Stimulated activated naive CD4-positive, alpha-beta T cell (primary cell): ENCODE measurements around the gene POLR2E.
A peak's percentile ranks its signal among the peaks of the same experiment; 100 is the strongest.

Experiments
- DNase-seq, 6 experiments: peaks; one replicate each; lab custom pipeline; 2025; lab: John Stamatoyannopoulos, UW

The POLR2E gene

DNA sequence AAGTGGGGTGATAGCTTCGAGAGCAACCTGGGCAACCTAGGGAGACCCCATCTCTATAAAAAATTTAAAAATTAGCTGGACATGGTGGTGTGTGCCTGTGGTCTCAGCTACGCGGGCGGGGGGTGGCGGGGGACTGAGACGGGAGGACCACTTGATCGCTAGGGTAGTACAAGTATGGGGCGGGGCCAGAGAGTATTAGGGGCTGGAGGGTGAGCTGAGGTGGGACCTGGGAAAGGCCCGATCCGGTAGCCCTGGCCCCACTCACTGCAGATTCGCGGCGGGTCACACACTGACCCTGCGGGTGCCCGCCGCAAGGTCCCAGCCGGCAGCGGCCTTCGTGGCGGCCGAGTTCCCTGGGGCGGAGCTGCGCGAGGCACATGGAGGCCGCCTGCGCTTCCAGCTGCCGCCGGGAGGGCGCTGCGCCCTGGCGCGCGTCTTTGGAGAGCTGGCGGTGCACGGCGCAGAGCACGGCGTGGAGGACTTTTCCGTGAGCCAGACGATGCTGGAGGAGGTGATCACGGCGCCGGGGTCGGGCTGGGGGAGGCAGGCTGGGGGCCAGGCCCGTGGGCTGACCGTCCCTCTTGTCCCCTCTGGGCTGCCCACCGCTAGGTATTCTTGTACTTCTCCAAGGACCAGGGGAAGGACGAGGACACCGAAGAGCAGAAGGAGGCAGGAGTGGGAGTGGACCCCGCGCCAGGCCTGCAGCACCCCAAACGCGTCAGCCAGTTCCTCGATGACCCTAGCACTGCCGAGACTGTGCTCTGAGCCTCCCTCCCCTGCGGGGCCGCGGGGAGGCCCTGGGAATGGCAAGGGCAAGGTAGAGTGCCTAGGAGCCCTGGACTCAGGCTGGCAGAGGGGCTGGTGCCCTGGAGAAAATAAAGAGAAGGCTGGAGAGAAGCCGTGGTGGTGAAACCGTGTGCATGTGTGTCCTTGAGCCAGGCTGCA, 30.2 kb downstream of the POLR2E start:
- peak; percentile 41 to 74 (median 59) for DNase-seq

DNA sequence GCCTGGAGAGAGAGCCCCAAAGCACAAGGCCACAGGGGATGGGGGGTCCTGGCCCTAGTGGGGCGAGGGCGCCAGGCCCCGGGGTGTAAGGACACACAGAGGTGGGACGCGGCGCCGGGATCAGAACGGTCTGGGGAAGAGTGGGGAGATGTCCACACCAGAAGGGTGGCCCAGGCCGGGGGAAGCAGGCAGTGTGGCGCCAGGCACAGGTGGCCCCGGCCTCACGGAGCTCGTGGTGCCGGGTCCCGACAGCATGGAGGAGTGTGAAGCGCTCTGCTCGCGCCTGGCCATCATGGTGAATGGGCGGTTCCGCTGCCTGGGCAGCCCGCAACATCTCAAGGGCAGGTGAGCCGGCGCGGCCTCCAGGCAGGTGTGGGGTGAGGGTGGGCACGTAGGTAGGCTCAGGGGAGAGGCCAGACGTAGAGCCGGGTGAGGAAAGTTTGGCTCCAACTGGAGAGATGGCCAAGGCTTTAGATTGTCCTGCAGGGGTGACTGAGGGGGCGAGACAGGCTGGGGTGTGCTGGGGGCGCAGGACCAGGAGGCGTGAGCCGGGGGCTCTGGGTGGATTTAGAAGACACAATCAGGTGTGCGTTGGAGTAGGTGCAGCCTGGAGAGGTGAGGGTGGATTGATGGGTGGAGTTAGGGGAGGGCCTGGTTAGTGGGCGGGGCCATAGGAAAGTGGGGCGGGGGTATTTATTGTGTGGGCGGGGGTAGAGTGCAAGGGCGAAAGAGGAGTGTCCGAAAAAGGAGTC, 31.1 kb downstream of the POLR2E start:
- DNase-seq = no peak

DNA sequence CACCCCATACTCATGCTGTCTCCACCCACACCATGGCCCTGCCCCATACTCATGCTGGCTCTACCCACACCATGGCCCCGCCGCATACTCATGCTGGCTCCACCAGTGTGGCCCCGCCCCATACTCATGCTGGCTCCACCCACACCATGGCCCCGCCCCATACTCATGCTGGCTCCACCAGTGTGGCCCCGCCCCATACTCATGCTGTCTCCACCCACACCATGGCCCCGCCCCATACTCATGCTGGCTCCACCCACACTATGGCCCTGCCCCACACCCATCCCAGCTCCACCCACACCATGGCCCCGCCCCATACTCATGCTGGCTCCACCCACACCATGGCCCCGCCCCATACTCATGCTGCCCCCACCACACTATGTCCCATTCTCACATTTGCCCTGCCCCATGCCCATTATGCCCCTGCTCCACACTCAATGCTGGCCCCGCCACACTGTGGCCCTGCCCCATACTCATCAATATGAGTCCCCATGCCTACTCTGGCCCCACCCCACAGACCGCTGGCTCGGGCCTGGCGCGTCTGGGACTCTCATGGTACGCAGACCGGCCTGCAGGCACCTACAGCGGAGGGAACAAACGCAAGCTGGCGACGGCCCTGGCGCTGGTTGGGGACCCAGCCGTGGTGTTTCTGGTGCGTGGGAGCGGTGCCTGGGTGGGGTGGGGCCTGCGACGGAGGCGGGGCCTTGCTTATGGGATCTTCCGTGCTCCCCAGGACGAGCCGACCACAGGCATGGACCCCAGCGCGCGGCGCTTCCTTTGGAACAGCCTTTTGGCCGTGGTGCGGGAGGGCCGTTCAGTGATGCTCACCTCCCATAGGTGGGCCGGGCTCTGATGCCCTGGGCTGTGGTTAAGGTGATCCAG, 31.9 kb downstream of the POLR2E start:
- peak; percentile 64 to 88 (median 76) for DNase-seq

DNA sequence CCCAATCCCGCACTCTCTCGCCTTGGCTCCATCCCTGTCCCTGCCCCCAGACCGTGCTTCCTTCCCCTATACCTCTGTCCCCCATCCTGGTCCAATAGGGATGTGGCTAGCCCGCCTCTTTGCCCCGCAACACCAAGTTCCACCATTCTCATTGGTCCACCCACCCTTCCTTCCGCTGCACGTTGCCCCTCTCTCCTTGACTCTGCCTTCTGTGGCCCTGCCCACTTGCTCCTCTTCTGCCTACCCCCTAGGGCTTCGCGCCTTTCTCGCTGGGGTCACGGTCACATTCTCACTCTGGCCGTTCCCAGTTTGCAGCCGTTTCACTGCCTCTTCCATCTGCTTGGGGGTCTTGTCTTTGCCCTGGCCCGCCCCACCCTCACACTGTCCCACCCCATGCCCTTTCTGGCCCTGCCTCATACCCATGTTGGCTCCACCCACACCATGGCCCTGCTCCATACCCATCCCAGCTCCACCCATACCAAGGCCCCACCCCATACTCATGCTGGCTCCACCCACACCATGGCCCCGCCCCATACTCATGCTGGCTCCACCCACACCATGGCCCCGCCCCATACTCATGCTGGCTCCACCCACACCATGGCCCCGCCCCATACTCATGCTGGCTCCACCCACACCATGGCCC, 32.7 kb downstream of the POLR2E start:
- no peak for DNase-seq

DNA sequence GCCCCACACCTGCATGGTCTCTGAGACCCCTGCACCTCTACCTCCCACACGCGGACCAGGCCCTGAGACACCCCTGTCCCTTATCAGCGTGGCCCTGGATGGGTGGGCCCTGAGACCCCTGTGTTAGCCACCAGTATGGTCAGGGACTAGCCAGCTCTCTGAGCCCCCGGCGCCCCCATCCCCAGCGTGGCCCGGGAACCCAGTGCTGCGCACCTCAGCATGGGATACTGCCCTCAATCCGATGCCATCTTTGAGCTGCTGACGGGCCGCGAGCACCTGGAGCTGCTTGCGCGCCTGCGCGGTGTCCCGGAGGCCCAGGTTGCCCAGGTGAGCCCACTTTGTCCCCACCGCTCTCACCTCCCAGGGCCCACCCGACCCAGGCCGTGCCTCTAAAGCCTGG, 33.2 kb downstream of the POLR2E start:
- DNase-seq = no peak

DNA sequence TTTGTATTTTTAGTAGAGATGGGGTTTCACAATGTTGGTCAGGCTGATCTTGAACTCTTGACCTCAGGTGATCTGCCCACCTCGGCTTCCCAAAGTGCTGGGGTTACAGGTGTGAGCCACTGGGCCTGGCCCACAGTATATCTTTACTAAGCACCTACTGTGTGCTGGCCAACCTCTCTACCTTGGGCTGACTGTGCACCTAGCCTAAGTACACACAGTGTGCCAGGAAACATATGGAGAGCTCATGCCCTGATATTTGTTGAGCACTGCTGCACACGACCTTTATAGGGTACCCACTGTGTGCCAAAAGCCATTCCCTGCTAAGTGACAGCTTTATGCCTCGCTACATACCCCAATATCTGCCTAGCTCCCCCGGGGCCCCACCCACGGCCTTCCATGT, 34.5 kb downstream of the POLR2E start:
- no peak for DNase-seq

DNA sequence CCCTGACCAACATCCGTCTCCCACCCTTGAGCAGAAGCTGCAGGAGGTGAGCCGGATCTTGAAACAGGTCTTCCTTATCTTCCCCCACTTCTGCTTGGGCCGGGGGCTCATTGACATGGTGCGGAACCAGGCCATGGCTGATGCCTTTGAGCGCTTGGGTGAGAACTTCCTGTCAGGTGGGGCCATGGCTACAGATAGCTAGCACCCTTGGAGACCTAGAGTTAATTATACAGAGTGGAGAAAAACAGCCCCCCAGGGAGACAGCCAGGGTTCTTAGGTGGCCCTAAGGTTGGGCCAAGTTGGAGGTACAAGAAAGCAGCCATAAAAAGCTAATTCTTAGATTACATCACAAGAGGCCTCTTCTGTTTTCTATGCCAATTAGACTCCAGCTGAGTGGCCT, 37.1 kb downstream of the POLR2E start:
- DNase-seq = no peak

DNA sequence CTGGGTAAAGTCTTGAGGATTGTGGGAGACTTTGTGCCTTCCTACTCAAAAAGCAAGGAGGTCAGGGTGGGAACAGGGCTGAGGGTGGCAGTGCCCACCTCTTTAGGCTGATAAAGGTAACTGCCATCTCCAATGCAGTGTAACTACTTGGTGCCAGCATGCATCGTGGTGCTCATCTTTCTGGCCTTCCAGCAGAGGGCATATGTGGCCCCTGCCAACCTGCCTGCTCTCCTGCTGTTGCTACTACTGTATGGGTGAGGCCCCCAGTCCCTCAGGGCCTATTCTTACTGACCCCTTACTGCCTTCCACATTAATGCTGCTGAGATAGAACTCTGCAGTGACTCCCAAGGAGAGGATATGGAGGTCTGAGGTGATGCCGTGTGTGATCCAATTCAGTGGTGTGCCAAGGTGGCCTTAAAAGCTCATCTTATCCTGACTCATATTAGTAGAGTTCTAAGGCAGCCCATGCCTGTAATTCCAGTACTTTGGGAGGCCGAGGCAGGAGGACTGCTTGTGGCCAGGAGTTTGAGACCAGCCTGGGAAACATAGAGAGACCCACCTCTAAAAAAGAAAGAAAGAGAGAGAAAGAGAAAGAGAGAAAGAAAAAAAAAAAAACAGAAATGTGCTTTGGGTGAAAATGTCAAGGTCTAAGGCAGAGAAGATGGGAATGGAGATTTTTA, 37.9 kb downstream of the POLR2E start:
- DNase-seq = peak in 5 of 6 experiments; percentile 20 to 62 (median 30)

DNA sequence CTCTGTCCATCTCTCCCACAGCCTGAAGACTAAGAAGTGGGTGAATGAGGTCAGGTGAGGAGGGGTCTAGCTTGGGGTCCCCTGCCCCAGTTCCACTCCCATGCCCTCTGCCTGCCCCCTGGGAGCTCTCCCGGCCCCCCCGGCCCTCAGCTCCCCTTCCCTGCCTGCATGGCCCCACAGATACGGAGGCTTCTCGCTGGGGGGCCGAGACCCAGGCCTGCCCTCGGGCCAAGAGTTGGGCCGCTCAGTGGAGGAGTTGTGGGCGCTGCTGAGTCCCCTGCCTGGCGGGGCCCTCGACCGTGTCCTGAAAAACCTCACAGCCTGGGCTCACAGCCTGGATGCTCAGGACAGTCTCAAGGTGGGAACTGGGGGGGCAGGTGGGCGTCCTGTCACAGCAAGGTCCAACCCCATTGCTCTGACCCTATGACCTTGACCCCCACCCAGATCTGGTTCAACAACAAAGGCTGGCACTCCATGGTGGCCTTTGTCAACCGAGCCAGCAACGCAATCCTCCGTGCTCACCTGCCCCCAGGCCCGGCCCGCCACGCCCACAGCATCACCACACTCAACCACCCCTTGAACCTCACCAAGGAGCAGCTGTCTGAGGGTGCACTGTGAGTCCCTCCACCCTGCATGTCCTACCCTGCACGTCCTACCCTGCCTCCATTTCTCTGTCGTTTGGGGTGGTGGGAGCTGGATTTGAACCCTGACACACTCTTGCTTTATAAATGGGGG, 39.1 kb downstream of the POLR2E start:
- DNase-seq = no peak

DNA sequence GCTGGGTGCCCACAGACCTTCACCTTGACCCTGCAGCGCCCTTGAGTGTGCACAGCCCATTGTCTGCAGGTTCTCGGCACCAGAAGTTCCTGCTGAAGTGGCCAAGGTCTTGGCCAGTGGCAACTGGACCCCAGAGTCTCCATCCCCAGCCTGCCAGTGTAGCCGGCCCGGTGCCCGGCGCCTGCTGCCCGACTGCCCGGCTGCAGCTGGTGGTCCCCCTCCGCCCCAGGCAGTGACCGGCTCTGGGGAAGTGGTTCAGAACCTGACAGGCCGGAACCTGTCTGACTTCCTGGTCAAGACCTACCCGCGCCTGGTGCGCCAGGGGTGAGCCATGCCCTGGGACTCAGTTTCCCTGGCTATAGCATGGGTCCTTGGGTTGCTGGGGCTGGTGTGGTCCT, 40.1 kb downstream of the POLR2E start:
- no peak for DNase-seq

DNA sequence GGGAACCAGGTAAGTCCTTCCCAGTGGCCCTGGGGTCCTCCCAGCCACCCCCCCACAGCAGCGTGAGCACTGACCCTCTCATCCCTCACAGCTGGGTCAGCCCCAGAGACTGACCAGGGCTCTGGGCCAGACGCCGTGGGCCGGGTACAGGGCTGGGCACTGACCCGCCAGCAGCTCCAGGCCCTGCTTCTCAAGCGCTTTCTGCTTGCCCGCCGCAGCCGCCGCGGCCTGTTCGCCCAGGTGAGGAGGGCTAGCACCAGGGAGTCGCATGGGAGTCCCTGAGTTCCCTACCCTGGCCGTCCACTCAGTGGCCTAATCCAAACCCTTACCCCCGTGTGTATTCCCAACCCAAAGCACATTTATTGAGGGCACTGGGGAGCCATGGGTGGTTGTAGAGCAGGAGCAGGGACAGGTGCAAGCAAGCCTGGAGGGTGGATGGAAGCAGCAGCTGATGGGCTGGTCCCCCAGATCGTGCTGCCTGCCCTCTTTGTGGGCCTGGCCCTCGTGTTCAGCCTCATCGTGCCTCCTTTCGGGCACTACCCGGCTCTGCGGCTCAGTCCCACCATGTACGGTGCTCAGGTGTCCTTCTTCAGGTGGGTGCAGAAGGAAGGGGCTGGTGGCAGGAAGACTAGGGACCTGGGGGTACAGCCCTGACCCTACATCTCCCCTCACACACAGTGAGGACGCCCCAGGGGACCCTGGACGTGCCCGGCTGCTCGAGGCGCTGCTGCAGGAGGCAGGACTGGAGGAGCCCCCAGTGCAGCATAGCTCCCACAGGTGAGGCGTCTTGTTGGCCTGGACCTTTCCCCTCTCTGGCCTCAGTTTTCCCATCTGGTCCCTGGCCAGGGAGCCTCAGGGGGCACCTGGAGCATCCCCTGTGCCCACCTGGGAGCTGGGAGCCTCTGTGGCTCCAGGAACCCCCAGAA, 40.8 kb downstream of the POLR2E start:
- DNase-seq = no peak

DNA sequence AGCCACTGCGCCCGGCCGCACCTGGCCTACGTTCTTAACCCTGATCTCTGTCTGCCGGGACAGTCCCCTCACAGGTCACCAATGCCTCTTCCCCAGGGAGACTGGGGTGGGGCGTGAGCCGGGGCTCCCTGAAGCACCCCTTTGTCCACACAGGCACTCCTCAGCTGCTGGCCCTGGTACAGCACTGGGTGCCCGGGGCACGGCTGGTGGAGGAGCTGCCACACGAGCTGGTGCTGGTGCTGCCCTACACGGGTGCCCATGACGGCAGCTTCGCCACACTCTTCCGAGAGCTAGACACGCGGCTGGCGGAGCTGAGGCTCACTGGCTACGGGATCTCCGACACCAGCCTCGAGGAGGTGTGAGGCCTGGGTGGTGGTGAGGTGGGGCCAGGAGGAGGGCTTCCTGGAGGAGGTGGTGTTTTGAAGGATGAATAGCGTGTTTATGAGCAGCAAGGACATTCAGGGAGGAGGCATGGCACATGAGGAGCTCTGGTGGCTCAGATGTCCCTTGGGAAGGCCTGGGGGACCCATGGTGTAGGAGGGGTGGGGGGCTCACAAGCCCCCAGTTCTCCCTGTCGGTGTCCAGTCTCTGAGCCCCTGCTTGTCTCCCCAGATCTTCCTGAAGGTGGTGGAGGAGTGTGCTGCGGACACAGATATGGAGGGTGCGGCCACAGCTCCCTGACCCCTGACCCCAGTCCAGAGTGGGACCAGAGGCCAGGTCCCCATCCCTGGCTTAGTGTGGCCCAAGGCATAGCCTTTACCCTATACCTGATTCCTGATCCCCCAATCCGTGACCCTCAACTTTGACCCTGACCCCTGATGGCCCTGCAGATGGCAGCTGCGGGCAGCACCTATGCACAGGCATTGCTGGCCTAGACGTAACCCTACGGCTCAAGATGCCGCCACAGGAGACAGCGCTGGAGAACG, 41.7 kb downstream of the POLR2E start:
- no peak for DNase-seq

DNA sequence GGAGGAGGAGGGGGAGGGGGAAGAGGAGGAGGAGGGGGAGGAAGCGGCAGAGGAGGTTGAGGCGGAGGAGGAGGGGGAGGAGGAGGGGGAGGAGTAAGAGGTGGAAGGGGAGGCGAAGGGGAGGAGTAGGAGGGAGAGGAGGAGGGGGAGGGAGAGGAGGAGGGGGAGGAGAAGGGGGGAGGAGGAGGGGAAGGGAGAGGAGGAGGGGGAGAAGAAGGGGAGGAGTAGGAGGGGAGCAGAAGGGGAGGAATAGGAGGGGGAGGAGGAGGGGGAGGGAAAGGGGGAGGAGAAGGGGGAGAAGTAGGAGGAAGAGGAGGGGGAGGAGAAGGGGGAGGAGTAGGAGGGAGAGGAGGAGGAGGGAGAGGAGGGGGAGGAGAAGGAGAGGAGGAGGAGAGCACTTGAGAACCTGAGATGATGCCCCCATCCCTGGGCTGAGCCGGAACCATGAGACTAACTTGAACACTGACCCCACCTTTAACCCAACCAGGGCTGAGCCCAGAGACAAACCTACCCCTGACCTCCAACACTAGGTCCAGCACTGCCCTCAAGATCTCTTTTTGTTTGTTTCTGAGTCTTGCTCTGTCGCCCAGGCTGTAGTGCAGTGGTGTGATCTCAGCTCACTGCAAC, 42.7 kb downstream of the POLR2E start:
- no peak for DNase-seq

DNA sequence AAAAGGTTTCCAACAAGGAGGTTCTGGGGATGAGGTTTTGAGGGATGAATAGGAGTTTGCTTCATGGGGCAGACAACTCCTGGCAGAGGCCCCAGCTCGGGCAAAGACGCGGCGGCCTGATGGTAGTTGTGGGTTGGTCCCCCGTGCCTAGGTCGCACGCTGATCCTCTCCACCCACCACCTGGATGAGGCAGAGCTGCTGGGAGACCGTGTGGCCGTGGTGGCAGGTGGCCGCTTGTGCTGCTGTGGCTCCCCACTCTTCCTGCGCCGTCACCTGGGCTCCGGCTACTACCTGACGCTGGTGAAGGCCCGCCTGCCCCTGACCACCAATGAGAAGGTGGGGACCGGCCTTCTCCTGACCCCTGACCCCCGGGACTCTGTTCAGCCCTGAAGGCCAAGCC, 43.4 kb downstream of the POLR2E start:
- no peak for DNase-seq

DNA sequence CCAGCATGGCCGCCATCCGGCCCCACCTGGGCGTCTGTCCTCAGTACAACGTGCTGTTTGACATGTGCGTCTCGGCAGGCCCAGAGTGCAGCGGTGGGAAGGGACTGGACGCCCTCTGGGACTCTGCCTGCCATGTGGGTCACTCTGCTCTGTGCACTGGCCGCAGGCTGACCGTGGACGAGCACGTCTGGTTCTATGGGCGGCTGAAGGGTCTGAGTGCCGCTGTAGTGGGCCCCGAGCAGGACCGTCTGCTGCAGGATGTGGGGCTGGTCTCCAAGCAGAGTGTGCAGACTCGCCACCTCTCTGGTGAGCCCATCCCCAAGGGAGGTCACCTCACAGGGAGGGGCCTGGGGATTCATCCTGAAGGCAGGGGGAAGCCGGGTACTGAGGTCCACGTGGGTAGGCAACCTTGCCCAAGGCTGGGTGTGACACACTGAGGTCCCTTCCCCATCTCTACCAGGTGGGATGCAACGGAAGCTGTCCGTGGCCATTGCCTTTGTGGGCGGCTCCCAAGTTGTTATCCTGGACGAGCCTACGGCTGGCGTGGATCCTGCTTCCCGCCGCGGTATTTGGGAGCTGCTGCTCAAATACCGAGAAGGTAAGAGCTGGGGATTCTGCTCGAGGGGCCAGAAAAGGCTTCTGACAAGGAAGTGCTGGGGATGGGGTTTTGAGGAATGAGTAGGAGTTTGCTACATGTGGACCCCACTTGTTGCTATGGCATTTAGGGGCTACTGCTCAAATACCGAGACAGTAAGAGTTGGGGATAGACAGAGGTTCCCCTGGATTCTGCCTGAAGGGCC, 44.0 kb downstream of the POLR2E start:
- DNase-seq = no peak

DNA sequence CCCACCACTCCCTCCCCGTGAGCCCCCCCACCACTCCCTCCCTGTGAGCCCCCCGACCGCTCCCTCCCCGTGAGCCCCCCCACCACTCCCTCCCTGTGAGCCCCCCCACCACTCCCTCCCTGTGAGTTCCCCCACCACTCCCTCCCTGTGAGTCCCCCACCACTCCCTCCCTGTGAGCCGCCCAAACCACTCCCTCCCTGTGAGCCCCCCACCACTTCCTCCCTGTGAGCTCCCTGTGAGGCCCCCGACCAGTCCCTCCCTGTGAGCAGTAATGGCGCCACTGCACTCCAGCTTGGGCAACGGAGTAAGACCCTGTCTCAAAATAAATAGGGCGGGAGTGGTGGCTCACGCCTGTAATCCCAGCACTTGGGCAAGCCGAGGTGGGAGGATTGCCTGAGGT, 45.4 kb downstream of the POLR2E start:
- DNase-seq = no peak

DNA sequence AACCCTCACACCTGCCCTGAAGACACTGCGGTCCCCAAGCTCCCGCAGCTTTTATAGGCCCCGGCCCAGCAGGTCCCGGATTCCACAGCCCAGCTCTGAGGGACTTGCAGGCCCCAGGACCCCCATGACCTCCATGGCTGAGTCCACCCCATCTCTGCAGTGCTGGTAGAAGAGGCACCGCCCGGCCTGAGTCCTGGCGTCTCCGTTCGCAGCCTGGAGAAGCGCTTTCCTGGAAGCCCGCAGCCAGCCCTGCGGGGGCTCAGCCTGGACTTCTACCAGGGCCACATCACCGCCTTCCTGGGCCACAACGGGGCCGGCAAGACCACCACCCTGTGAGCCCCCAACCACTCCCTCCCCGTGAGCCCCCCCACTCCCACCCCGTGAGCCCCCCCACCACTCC, 46.1 kb downstream of the POLR2E start:
- no peak for DNase-seq
